ENCODE data around the gene RSL24D1. TPM values are rescaled to one million over a fixed set of nuclear protein-coding genes. Genes with fewer than 3 reads are reported as not detected.

RSL24D1 gene
- total RNA-seq, 1 donor from 2014 or later, result 90.0 TPM

DNA sequence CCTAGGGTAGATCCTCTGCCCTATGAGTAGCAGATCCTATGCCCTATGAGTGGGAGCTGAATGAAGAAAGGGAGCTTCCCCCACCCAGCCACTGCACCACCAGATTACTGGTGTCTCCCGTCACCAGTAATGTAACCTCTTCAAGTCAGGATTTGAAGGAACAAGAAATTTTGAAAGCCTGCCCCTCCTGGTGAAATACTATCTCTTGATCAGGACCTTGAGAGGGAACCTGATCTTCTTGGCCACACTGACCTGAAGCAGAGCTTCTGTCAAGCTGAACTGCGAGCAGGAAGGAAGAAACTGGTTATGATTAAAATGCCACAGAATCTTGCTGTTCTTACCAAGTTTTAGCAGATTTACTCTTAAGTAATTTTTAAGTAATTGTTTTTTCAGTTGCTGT, 62.8 kb downstream of the RSL24D1 start:
- peaks cover 16% of the 10 kb centered on the region for H3K9me3 Mint-ChIP-seq
- H3K4me3 Mint-ChIP-seq, result no peak overlapping the region
- ChIA-PET POLR2A (no interaction called here), CTCF (no interaction called here)
- no peaks in the 10 kb centered on the region for H3K4me1 Mint-ChIP-seq
- TF ChIP-seq, protein P1, sequence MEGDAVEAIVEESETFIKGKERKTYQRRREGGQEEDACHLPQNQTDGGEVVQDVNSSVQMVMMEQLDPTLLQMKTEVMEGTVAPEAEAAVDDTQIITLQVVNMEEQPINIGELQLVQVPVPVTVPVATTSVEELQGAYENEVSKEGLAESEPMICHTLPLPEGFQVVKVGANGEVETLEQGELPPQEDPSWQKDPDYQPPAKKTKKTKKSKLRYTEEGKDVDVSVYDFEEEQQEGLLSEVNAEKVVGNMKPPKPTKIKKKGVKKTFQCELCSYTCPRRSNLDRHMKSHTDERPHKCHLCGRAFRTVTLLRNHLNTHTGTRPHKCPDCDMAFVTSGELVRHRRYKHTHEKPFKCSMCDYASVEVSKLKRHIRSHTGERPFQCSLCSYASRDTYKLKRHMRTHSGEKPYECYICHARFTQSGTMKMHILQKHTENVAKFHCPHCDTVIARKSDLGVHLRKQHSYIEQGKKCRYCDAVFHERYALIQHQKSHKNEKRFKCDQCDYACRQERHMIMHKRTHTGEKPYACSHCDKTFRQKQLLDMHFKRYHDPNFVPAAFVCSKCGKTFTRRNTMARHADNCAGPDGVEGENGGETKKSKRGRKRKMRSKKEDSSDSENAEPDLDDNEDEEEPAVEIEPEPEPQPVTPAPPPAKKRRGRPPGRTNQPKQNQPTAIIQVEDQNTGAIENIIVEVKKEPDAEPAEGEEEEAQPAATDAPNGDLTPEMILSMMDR (IDR thresholded peaks at IDR 0.05), result no peak
- H3K36me3 Mint-ChIP-seq (ENCODE audit: low read depth), result peaks cover 3% of the 10 kb centered on the region
- intact Hi-C loops (cut with micrococcal nuclease), result no loop called here
- DNase-seq (no peak), ATAC-seq (ENCODE audit: low read depth) (no peak)
- H3K27me3 Mint-ChIP-seq, result peaks cover 22% of the 10 kb centered on the region
- H3K27ac Mint-ChIP-seq, result no peak overlapping the region

- DNase-seq, result no peak
- H3K36me3 Mint-ChIP-seq (ENCODE audit: low read depth), result peaks cover 3% of the 10 kb centered on the region
These were observed 64.1 kb downstream of the RSL24D1 start for GRCh38 chr15:55132672-55133071.

More at GRCh38 chr15:55132672-55133071, 64.1 kb downstream of the RSL24D1 start:
- H3K4me1 Mint-ChIP-seq, result no peaks in the 10 kb centered on the region
- TF ChIP-seq, protein P1 (IDR thresholded peaks at IDR 0.05), result no peak
- peaks cover 16% of the 10 kb centered on the region for H3K9me3 Mint-ChIP-seq
- ATAC-seq (ENCODE audit: low read depth), result no peak
- H3K27ac Mint-ChIP-seq, result no peak overlapping the region
- H3K4me3 Mint-ChIP-seq, result no peak overlapping the region
- ChIA-PET CTCF (no interaction called here), POLR2A (no interaction called here)
- intact Hi-C loops (cut with micrococcal nuclease), result no loop called here
- H3K27me3 Mint-ChIP-seq, result peaks cover 17% of the 10 kb centered on the region

Other genes with a start within 250 kb of the RSL24D1 start
- 26.7 and 28.6 TPM in 2 replicates for gene RAB27A, start 92.9 kb upstream of the RSL24D1 start, total RNA-seq
- gene PIGBOS1, start 122.2 kb upstream of the RSL24D1 start, total RNA-seq, result 10.7 and 12.6 TPM in 2 replicates
- gene PIGB, start 122.3 kb upstream of the RSL24D1 start, total RNA-seq, result 29.8 and 31.2 TPM in 2 replicates
- gene CCPG1, start 211.4 kb upstream of the RSL24D1 start, total RNA-seq, result 11.9 and 16.2 TPM in 2 replicates
- gene PIERCE2, start 211.6 kb upstream of the RSL24D1 start, total RNA-seq, result 0.55 and 1.1 TPM in 2 replicates

Measured in activated B cell treated with CpG ODN at 0.5 μM for 24 hours (primary cell).